CD4-positive, alpha-beta T cell treated with Interferon gamma for 1 hour (primary cell): ENCODE data around the gene NBEAL2.
"Not testable (repeated sequence)": the region's sequence is repeated elsewhere in the genome, so short reads cannot be mapped to it uniquely, and the experiment has no call there.

Experiments used
- DNase-seq: peaks from one replicate; pipeline ENCODE4 v3.0.0-alpha.2; 2020

NBEAL2 gene

DNA sequence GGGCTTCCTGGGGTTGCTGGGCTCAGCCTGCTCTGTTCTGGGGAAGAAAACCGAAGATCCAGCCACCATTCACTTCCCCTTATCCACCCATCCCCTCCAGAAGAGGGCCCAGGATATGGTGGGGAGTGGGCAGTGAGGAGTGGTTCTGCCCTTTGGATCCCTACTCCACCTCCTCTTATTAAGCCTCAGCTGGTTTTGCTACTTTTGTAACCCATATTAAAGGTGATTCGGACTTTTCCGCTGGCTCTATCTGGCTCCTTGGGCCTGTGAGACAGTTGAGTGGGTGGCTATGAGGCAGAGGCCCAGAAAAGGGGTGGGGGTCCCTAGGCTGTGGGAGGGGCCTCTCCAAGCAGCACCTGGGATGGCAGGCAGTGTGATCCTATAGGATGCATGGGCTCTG is 33.8 kb downstream of the NBEAL2 start:
- no peak for DNase-seq

DNA sequence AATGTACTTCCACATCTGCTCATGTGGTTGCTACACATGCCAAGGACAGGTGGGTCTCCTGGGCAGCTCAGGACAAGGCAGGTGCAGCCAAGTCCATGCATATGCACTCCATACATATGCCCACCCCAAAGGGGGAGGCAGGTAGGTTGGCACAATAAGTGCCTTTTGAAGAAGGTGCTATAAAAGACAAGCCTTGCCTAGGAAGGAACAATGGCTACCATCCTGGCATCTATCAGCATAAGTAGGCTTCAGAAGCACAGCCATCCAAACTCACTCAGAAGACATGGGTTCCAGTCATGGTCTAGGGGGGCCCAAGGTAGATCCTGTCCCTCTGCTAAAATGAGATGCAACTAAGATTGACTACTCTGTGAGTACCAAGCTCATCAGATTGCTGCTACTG is 34.6 kb downstream of the NBEAL2 start:
- DNase-seq: no peak

DNA sequence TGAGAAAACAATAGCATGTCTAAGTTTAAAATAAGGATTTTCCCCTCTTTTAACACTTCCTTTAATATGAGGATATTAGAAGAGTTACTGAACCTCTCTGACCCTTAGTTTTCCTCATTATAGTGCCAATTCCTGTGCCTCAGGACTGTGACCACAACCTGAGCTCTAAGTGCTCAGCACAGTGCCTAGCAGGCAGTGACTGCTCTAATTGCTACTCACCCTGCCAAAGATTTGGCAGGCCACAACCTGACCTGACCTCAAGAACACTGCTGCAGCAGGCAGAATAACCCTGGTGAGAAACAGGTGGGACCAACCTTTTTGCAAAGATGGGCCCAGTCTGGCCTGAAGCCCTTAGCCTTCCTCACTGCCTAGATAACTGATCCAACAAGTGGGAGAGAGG is 35.7 kb downstream of the NBEAL2 start:
- DNase-seq: no peak

DNA sequence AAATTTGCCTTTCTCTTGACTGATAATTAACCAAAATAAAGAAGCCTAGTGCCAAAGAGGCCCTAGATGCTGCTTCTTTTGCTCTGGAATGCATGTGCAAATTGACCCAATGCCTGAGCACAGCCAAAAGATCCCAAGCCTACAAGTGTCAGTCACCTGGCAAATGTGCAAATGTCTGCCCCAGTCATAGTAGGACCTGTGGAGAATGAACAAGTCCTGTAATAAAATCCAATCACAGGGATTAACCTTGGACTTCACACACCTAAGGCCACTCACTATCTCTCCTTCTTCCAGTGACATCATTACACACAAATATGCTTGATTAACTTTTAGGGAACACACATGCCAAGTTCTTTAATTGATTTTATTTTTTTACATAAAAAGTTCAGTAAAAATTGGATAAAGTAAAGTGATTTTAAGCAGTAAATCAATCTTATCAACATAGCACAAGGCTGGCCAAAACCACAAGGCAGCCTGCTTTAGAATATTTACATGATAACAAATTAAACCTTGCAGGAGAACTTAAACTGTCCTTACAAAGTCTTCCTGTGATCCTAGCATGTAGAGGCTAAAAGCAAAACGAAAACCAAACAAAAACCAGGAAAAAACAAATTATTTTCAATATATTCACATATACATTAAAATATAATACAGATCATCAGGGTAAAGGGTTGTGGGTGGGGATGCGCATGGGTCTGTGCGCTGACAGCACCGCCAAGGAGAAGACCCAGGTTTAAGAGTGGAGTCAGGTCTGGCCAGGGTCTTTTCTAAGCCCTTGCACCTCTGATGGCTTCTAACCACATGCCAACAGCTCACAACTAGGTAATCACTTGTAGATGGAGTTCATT is 36.8 kb downstream of the NBEAL2 start:
- no peak for DNase-seq

DNA sequence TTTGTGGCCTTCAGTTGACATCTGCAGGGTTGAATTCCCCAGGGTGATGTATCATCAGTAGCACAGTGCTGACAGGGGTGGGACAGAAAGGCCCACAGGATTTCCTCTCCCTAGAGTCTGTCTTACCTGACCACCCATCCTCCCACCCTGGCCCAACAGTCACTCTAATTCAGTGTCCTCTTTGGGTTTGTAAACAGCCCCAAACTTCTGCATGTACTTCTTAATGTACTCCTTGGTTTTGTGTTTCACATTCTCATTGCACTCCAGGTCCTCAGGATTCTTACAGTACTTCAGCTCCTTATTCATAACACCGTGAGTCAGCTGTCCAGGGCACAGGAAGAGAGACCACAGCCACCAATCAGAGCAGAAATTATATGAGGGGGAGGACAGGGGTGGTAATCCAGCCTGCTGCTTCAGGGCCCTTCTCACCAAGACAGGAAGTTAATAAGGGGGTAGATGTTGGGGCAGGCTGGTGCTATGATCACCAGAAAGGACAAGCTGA is 37.5 kb downstream of the NBEAL2 start:
- no peak for DNase-seq

DNA sequence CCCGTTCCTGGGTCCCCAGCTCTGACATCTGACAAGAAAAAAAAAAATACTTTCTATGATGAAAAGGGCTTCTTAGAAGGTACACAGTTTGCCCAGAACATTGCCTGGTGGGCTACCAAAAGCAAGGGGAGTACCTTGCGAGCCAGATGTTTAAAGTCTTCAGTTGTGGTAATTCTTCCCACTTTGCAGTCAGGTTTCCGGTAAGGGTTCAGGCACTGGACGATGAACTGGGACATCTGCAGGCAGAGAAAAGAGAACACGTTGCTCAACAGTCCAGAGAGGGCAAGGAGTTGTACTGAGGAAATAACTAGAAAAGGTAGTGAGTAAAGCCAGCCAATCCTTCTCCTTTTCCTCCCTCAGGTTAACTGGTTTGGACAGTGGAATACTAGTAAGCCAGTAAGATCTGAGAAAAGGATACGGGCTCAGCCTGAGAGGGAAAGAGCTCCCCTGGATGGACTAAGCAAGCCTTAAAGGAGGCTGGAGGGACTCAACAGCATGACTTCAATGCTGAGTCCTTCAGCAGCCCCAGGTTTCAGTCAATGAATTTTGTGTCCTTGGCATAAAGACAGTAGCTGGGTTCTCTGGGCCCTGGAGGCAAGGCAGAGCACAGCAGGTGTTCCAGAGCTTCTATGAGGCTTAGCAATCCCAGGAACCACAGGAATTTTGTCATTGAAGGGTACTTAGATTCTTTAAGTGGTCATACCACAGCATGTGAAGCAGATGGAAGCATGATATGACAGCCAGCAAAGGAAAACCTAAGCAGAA is 38.2 kb downstream of the NBEAL2 start:
- DNase-seq: no peak

DNA sequence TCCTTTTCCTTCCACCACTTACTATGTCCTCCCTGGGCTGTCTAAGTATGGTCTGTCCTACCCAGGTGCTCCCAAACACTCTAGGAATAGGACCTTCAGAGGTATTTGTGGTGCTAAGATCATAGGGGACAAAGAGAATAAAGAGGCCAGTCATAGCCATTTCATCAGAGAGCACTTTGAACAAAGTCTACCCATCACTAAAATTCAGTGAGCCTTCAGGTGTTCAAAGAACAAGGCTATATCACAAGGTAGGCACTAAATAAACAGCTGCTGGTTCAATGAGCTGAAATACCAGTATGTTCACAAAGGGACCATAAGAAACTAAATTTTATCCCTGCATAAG is 38.8 kb downstream of the NBEAL2 start:
- no peak for DNase-seq

DNA sequence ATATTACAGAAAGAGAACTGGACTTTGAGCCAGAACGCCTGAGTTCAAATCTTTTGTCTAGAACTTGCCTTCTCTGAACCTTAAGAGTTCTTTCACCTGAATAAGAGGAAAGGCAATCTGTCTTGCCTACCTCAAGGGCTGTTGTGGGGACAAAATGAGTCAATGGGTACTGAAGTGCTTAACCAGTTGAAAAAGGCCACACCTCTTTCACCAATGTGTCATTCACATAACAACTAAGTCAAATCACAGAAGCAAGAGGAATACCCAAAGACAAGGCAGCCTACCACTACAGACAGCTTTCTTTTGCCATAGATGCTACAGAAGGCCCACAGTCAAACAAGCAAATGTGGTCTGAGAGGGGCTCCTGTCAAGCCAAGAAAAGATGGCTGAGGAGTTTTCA is 39.7 kb downstream of the NBEAL2 start:
- no peak for DNase-seq

DNA sequence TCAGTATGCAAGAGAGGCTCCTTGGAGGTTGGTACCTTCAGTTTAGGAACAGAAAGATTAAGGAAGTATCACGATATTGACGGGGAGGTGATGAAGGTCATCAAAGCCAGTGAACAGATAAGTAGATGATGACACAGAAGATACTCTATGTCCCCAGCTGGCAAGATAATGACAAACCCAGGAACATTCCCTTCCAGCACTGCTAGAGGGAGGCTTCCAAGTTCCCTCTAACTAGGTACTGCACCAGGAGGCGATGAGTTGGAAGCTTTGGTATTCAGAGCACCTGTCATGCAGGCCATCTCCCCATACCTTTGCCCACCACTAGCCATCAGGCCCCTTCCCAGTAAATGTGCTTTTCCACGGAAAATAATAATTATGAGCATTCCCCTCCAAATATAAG is 40.8 kb downstream of the NBEAL2 start:
- no peak for DNase-seq

DNA sequence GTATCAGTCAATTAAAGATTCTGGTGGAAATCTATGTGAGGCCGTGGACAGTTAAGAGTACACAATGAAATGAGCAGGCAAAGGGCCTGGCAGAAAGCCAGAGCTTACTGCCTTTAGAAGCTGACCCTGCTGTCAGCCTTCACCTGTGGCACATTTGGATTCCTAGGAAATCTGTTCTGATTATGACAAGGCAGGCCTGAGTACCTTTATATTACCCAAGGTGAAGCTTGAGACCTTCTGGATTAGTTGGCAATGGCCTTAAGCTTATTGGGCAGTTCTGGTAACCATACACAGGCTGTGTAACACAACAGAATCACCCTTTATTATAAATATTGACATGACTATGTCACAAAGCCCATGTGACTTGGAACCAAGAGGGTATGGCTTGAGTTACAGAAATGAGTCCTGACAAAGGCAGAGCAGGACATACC is 43.2 kb downstream of the NBEAL2 start:
- no peak for DNase-seq

DNA sequence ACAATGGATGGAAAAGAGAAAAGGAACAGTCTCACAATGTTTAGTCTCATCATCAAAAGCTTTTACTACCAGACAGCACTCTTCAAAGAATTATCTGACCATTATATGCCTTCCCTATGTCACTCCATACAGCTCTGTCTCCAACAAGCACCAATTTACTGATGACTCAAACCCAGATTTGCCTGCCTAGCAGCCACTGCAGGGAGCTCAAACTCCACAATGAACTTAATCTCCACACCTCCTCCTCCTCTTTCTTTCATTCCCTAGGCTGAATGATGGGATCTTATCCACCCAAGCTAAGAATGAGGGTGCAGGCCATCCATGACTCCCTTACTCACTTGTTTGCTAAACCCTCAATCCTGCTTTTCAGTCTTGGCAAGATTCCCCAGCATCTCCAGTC is 45.5 kb downstream of the NBEAL2 start:
- DNase-seq: no peak

DNA sequence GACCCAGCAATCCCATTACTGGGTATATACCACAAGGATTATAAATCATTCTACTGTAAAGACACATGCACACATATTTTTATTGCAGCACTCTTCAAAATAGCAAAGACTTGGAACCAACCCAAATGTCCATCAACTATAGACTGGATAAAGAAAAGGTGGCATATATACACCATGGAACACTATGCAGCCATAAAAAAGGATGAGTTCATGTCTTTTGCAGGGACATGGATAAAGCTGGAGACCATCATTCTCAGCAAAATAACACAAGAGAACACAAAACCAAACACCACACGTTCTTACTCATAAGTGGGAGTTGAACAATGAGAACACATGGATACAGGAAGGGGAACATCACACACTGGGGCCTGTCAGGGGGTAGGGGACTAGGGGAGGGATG is 47.0 kb downstream of the NBEAL2 start:
- DNase-seq: not testable (repeated sequence)

DNA sequence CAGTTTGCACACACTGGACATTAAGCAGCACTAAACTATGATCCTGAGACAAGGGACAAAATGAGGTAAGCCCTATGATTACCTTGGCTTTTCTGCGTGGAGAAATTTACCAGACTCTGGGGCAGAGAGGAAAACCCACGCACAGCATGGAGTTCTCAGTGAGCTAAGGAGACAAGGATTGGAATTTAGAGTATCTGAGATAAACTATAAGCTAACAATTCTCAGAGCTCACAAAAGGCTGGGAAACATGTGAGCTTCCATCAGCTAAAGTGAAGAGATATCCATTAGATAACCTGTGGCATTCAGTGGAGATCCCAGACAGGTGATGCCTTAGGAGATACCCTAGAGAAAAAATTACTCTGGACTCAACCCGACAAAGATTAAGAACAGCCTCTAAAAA is 48.7 kb downstream of the NBEAL2 start:
- no peak for DNase-seq

DNA sequence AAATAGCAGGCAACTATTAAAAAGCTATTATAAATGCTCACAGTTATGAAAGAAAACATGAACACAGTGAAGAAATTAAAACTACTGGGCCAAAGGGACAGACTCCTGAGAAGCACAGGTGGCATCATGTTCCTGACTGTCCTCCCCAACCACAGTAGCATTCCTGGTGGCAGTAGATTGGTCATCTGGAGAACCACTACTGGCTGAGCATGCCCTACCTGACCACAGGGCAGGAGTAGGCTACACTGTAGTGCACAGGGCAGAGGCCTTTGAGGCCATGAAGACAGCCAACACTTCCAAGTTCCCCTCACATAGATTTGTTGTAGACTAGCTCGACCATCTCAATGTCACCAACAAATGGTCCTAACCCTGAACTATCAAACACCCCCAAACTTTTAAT is 49.2 kb downstream of the NBEAL2 start:
- no peak for DNase-seq

DNA sequence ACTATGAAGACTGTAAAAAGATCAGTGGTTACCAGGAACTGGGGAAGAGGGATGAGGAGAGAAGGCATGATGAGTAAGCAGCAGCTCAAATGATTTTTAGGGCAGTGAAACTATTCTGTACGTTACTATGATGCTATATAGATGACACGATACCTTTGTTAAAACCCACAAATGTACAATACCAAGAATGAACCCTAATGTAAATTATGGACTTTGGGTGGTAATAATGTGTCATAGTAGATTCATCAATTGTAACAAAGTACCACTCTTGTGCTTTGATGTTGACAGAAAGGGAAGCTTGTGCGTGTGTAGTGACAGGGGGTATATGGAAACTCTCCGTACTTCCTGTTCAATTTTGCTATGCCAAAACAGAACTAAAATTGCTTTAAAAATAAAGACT is 51.6 kb downstream of the NBEAL2 start:
- DNase-seq: not testable (repeated sequence)

DNA sequence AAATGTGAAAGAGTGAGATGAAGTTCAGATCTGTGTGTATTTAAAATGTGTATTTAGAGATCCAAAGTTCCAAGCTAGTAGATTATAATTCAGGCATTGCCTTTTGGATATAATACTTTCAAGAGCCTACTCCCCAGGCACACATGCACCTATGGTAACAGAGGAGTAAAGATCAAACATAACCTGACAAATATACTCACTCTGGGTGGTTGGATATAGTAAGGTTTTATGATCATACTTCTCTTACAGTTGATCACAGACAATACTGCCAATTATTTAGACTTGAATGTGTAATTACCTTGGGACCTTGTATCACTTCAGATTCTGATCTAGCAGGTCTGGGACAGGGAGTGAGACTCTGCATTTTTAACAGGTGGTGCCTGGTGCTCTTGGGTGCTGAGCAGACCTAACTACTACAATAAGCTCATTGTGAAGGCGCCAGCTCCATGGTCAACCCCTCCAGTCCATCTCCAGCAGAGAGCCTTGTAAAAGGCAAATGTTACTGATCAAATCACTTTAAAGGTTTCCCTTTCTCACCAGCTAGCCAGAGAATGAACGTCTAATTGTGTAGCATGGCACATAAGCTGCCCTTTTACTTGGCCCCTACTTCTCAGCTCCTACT is 55.5 kb downstream of the NBEAL2 start:
- DNase-seq: no peak

DNA sequence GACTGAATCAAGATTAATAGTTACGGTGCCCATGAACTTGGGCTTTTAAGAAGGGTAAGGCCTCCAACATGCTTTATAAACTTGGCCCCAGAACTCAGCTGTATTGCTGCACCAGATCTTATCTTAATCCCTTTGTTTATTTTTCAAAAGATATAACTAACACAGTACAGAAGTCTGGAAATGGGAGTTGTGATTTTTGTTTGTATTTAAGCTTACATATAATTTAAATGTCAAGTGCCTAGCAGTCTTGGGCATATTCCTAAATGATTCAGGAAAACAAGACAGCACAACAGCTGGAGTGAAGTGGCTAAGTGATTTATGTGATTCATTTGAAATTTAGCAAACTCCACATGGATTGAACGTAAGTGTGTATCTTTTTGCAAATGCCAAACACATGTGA is 56.2 kb downstream of the NBEAL2 start:
- DNase-seq: no peak

DNA sequence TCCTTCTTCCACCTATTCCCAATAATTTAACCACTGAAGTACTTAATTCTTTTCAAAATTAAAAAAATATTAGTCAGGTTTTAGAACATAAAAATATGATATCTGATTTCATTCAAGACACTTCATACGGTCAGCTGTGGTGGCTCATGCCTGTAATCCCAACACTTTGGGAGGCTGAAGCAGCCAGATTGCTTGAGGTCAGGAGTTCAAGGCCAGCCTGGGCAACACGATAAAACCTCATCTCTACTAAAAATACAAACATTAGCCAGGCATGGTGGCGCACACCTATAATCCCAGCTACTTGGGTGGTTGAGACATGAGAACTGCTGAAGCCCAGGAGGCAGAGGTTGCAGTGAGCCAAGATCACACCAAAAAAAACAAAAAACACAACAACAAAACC is 56.7 kb downstream of the NBEAL2 start:
- no peak for DNase-seq

DNA sequence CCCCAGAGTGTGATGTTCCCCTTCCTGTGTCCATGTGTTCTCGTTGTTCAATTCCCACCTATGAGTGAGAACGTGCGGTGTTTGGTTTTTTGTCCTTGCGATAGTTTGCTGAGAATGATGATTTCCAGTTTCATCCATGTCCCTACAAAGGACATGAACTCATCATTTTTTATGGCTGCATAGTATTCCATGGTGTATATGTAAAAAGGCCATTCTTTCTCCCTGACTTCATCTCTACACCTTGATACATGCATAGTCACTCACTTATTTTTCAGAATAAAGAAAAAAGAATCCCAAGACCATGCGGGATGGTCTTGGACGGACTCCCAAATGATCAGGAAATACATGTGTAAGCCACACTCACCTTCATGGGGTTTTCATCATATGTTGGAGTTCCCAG is 57.8 kb downstream of the NBEAL2 start:
- not testable (repeated sequence) for DNase-seq

DNA sequence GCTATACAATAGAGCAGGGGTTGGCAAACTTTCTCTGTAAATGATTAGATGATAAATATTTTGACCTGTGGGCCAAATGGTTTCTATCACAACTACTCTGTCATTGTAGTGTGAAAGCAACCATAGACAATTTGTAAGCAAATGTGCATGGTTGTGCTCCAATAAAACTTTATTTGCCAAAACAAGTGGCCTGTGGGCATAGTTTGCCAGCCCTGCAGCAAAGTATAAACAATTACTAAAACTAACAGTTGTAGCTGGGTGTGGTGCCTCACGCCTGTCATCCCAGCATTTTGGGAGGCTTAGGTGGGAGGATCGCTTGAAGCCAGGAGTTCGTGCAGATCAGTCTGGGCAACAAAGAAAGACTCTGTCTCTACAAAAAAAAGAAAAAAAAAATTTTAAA is 61.6 kb downstream of the NBEAL2 start:
- DNase-seq: no peak

DNA sequence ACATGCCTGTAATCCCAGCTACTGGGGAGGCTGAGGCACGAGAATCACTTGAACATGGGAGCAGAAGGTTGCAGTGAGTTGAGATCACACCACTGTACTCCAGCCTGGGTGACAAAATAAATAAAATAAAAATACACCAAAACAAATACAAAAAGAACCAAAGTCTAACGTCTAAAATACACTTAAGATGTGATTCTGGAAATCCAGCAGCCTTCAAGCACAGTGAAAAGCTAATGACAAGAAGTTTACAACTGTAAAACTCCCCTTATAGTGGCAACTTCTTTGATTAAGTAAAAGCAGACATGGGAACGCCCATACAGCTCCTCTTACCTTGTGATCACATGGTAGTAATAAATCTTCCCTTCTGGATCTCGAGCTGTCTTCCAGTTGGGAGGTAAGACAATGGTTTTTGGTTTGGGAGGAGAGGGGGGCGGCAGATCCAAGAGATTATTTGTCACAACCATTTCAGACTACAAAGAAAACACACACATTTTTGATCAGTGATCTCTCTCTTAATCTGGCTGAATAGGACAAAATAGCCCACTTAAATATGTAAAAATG is 62.8 kb downstream of the NBEAL2 start:
- DNase-seq: no peak

DNA sequence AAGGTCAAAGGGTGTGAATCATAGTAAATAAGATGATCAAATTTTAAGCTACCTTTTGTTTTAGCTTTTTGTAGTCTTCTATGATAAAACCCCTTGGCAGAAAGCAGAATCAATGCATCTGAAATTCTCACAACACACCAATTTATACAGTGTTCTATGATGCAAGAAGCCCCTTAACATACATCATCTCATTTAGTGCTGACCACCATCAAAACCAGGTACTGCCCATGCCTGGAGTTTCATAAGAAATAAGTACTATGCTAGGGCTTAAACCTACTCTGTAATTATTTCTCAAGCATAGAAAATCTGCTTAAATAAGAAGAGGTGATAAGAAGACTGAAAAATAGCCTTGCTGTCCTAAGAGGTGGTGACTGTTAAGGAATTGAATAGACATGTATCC is 67.6 kb downstream of the NBEAL2 start:
- no peak for DNase-seq

DNA sequence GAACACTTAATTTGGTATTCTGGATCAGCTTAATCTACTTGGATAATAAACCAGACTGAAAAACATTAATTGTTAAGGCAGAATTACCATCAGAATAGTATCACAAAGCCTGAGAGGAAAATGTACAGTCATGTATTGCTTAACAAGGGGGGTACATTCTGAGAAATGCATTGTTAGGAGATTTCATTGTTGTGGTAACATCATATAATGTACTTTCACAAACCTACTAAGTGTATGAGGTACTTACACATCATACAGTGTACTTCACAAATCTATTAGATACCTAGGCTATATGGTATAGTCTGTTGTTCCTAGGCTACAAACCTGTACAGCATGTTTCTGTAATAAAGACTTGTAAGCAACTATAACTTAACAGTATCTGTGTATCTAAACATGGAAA is 68.2 kb downstream of the NBEAL2 start:
- DNase-seq: no peak

DNA sequence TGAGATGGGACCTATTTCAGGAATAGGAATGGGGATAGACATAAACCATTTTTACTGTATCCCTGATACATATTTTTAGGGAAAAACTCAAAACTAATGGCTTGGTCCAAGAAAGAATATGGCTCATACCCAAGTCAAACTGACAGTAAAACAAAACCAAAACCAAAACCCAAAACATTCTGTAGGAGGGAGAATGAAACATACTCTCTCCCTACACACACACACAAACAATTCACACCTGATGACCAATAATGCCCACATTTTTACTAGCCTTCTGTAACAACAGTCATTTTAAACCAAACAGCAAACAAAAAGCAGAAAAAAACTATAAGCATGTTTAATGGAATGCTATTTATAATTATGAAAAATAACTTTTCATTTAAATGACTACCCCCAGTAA is 74.9 kb downstream of the NBEAL2 start:
- DNase-seq: no peak
